ENCODE measurements around the gene PCSK4.
"Not testable (repeated sequence)": the region's sequence is repeated elsewhere in the genome, so short reads cannot be mapped to it uniquely, and the experiment has no call there.

The PCSK4 gene

DNA sequence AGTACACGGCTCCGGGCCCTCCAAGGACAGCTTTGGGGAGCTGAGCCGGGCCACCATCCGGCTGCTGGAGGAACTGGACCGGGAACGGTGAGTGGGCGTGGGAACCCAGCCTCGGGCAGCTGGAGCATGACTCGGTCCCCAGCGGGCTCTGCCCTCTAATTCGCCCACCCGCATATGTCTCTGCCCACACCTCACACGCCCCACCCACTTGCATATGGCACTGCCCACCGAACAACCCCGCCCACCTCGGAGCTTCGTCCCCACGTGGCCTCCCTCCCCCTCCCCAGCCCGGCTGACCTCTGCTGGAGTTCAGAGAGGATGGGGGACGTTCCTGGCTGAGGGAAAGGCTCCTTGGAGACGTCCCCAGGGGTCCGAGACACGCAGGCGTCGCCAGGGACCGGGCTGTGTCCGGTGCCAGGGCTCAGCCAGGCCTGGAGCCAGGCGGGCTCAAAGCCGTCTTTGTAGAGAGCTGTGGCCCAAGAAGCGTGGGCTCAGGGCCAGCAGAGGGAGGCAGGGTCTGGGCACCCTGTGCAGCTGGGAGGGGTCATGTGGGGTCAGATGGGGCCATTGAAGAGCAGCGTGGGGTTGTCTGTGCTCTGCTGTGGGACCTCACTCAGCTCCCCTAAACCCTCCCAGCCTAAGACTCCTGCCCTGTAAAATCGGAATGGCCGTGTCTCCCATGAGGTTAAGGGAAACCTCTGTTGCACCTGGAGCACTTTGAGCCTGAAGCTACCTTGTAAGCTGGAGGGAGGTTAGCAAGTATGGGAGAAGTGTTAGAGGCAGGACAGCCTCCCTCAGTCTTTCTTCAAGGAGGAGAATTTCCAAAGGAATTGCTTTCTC lies 36.4 kb downstream of the PCSK4 start:
- DNase-seq (ENCODE audit: low spot score): peak; percentile 31

- DNase-seq (ENCODE audit: low spot score): no peak
Measured at GRCh38 chr19:1452802-1453524, 37.2 kb downstream of the PCSK4 start.

DNA sequence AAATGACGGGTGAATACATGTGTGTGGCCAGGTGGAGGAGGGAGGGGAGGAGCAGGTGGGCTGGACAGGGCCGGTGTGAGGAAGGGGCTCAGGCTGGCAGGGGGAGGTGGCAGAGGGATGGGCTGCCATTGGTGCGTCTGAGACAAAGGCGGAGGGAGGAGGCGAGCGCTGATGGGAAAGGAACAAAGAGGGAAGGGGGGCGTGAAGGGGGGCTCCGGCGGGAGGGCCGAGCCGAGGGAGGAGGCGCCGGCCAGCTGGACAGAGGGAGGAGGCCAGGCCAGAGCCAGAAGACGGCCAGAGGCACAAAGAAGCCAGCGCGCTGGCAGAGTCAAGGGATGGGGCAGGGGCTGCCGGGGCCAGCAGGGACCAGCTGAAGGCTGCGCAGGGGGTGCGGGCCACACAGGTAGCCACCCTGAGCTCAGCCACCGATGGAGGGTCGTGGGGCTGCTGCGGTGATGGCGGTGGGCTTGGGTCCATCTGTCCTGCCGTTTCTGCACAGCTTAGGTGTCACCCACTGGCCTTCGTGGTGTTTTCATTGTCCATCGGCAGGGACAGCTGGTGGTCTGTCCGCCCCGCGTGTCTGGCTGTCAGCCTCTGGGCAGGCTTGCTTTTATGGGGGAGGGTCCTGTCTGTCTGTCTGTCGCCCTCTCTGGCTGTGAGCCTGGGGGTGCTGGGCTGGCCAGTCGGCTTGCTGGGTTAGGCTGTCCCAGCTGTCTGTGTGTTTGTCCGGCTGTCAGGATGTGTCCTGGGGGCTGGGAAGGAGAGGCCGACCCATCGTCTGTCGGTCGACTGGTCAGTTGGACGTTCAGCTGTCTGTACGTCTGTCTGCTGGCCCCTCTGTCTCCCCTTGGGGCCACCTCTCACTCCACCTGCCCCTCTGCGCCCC lies 38.0 kb downstream of the PCSK4 start:
- DNase-seq (ENCODE audit: low spot score): no peak

GRCh38 chr19:1450735-1451731 lies 39.1 kb downstream of the PCSK4 start:
- no peak for DNase-seq (ENCODE audit: low spot score)

- peak; percentile 94 for DNase-seq (ENCODE audit: low spot score)
Measured at GRCh38 chr19:1449467-1450442, 40.4 kb downstream of the PCSK4 start, which contains the start of gene APC2. TSS of gene APC2 (plus strand) at chr19:1450121. CDS start at chr19:1453002, 2,881 bp downstream.

DNA sequence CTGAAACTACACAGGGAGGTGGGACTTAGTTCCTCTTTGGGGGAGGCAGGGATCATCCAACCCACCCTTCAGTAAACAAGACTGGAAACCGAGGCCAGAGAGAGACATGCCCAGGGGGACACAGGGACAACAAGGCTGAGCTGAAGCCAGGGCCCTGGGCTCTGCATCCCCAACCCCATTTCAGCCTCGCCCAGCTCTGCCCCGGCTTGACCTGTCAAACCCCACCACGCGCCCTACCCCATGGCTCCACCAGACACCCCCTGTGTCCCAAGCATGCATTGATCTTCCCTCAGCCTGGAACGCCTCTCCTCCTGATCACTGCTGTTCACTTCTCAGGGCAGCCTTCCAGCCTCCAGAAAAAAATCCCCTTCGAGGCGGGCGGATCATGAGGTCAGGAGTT lies 42.2 kb downstream of the PCSK4 start:
- no peak for DNase-seq (ENCODE audit: low spot score)

DNA sequence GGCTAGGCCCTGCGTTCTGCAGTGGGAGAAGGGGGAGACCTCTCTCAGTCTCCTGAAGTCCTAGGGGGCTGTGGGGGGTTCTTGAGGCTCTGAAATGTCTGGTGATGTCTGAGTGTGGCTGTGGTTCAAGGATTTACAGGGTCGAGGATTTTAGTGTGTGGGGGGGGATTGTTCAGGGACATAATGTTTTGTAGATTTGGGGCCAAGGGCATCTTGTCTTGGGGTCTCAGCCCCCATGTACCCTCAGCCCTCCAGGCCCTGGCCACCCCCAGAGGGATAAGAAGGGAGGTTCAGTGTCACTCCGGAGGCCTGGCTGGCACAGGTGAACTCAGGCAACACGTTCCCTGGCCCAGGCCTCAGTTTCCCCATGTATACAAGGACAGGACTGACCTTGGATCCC lies 42.6 kb downstream of the PCSK4 start:
- DNase-seq (ENCODE audit: low spot score): no peak

- peak; percentile 36 for DNase-seq (ENCODE audit: low spot score)
Measured at GRCh38 chr19:1446713-1447481, 43.3 kb downstream of the PCSK4 start.

DNA sequence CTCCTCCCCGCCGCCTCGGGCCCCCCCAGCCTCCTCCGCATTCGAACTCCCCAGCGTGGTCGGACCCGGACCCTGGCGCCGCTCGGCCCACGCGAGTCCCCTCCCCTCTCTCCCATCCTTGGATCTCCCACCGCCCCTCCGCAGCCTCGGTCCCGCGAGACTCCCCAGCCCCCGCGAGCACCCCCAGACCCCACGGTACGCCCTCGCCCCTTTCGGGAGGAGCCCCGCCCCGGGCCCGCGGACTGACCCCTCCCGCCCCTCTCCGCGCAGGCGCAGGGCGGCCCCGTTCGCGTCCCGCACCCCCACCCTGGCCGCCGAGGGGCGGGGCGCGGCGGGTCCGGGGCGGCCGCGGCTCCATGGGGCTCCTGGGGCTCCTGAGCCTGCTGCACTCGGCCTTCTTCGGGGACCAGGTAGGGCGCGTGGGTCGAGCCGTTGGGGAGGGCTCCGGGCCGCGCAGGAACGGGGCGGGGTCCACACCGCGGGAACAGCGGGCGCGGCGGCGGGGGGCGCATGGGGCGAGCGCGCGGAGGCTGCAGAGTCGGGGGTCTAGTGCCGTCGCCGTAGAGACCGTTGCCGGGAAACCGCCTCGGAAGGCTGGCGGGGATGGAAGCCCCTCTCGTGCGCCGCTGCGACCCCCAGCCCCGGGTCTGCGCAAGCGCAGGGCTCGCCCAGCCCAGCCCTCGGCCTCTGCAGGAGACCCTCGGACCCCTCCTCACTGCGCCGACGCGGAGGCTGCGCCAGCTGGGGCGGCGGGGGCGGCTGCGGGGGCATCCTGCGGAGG lies 44.0 kb downstream of the PCSK4 start:
- DNase-seq (ENCODE audit: low spot score): peak; percentile 80

DNA sequence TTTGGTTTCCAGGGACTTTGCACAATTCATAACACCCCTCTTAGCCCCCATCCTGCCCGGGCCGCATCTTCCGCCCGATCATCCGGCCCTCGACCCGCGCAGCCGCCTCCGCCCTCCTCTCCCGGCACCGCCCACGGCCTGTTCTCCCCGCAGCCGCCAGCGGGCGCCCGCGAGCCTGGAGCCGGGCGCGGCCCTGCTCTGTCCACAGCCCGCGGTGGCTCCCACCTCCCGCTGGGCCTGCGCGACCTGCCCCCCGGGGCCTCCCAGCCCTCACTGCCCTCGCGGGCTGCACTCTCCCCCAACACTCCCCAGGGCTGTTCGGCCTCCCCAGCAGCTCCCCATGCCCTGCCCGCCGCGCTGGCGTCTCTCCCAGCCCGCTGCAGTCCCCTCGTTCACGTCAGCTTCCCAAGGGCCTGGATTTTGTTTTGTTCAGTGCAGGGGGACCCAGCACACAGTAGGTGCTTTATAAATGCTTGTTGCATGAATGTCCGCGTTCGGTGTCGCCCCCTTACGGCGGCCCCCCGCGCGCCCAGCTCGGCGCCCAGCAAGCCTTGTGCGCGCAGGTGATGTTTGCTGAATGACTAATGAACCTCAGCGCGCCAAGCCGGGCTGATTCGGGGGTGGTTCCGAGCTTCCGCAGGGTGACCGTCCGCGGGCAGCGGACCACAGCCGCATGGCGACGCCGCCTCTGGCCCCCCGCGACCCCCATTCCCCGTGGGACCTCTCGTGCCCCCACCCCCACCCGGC lies 44.8 kb downstream of the PCSK4 start:
- DNase-seq (ENCODE audit: low spot score): peak; percentile 95

DNA sequence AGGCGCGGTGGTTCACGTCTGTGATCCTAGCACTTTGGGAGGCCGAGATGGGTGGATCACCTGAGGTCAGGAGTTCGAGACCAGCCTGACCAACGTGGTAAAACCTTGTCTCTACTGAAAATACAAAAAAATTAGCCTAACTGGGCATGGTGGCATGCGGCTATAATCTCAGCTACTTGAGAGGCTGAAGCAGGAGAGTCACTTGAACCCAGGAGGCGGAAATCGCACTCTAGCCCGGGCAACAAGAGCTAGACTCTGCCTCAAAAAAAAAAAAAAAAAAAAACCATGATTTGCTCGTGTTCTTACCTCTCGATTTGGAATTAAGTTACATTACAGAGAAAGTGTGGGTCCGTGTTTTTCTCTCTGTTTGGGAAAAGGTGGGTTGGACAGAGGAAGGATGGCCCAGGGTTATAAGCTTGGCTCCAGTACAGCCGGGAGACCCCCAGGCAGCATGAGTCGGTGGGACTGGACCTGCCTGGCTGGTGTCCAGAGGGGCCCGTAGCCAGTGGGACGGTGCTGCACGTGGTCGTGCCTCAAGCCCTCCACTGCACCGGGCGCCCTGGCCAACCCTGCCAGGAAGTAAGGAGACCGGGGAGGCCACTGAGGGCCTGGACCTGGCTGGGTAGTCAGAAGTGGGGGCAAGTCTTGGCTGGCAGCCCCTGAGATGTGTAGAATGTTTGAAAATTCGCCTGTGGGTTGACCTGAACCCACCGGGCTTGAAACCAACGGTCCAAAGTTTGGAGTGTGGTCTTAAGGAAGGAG lies 48.3 kb downstream of the PCSK4 start:
- DNase-seq (ENCODE audit: low spot score): no peak

- DNase-seq (ENCODE audit: low spot score): no peak
Measured at GRCh38 chr19:1441022-1441426, 49.1 kb downstream of the PCSK4 start.

DNA sequence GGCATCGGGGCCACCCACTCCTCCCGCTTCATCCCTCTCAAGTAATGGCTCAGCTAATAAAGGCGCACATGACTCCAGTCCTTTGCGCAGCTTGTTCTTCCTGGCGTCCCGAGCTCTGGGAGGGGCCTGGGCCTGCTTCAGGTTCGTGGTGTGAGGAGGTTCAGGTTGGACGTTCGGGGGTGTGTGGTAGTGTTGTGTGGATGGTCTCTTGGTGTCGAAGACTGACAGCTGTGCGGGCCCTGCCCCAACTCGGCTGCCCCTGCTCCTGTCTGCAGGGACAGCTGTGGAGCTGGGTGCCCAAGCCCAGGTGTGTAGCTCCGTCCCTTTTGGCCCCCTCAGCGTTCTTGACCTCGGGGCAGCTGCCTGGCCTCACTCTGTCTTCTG lies 49.7 kb downstream of the PCSK4 start:
- DNase-seq (ENCODE audit: low spot score): no peak

GRCh38 chr19:1439525-1440417 lies 50.4 kb downstream of the PCSK4 start:
- DNase-seq (ENCODE audit: low spot score): not testable (repeated sequence)

DNA sequence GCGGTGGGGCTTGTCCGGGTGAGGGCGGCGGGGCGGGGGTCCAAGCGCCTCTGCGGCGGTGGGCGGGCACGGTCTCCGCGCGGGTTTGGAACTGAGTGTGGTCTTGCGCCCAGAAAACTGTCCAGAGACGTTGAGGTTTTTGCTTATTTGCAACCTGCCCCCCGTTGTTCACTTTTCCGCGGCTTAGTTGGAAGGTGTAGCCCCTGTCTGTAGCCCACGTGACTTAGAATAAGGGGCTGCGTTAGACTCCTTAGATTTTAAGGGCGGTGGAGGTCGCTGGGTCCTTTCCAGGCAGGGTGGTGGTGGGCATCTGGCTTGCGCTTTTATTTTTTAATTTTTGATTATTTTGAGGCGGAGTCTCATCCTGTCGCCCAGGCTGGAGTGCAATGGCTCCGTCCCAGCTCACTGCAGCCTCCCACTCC lies 51.2 kb downstream of the PCSK4 start:
- no peak for DNase-seq (ENCODE audit: low spot score)
